Thyroid gland (tissue), 4 donors: Measurements from ENCODE around the gene UMODL1.

Experiments used
- CTCF ChIP-seq, 6 experiments: fragments of 200-600 bp in 3 of 6; fragments of 450-650 bp in 3 of 6; sonication (generic) in 3 of 6; IDR thresholded peaks; one replicate each; pipeline ENCODE4 v1.5.1; 2016 to 2019; ENCODE audit warnings: antibody characterized with exemption in 6 of 6, mild to moderate bottlenecking in 2 of 6, inconsistent platforms in 1 of 6, moderate library complexity in 1 of 6
- POLR2A ChIP-seq, 2 donors: fragments of 450-650 bp; IDR thresholded peaks; one replicate each; pipeline ENCODE4 v1.6.1; 2017; ENCODE audit warnings: antibody characterized with exemption in 2 of 2, mild to moderate bottlenecking in 2 of 2, moderate library complexity in 1 of 2

- no peak for TF ChIP-seq POLR2A (IDR thresholded peaks at IDR 0.05)
- no peak for TF ChIP-seq CTCF (IDR thresholded peaks at IDR 0.05)
Measured at GRCh38 chr21:42106425-42106824, 35.3 kb downstream of the UMODL1 start.
